Measurements from ENCODE around the gene MSRB3. TPM values are rescaled to one million over a fixed set of nuclear protein-coding genes. Genes with fewer than 3 reads are reported as not detected.

The MSRB3 gene
- total and polyA plus RNA-seq, 8 donors: 21.7 to 50.5 (median 28.1) TPM

DNA sequence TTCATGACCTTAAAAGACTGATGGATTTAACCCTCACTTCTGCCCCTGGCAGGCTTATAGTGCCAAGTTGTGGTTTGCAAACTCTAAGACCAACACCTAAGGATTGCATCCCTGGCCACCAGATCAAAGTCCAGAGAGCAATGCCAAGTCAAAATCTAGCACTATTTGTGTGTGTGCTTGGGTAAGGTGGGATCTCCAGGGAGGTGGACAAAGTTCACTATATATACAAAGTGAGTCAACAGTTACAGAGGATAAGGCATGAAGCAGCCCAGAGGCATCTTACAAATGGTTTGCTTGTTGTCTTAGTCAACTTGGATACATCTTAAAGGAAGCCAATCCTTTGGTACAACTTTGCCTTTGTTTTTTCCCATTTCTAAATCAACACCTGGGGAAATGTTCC is 137.3 kb downstream of the MSRB3 start:
- no peak overlapping the region for H3K4me3 ChIP-seq
- ATAC-seq (no peak), DNase-seq (no peak)
- H3K9me3 ChIP-seq: peaks cover 0 to 6% of the 10 kb centered on the region in 2 donors
- H3K4me1 ChIP-seq: peaks cover 0 to 5% of the 10 kb centered on the region in 2 donors
- no peaks in the 10 kb centered on the region for H3K27me3 ChIP-seq
- no peak for TF ChIP-seq CTCF (IDR thresholded peaks at IDR 0.05)
- intact Hi-C loops (cut with DNase I): no loop called here
- H3K27ac ChIP-seq: no peak overlapping the region
- peaks cover 0 to 11% of the 10 kb centered on the region in 2 donors for H3K36me3 ChIP-seq

GRCh38 chr12:65419284-65420072 is 141.0 kb downstream of the MSRB3 start:
- no peaks in the 10 kb centered on the region for H3K27me3 ChIP-seq
- H3K4me3 ChIP-seq: no peak overlapping the region
- H3K27ac ChIP-seq: no peak overlapping the region
- DNase-seq: peak in 1 of 4 donors; percentile 37
- no peak for ATAC-seq
- peaks cover 3 to 19% of the 10 kb centered on the region in 2 donors for H3K9me3 ChIP-seq
- H3K4me1 ChIP-seq: no peaks in the 10 kb centered on the region
- peaks cover 0 to 11% of the 10 kb centered on the region in 2 donors for H3K36me3 ChIP-seq
- TF ChIP-seq CTCF (IDR thresholded peaks at IDR 0.05): no peak
- intact Hi-C loops (cut with DNase I): no loop called here

DNA sequence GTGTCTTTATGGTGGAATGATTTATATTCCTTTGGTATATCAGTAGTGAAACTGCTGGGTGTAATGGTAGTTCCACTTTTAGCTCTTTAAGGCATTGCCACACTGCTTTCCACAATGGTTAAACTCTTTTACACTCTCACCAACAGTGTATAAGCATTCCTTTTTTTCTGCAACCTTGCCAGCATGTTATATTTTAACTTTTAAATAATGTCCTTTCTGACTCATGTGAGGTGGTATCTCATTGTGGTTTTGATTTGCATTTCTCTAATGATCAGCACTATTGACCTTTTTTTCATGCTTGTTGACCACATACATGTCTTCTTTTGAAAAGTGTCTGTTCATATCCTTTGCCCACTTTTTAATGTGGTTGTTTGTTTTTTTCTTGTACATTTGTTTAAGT is 142.5 kb downstream of the MSRB3 start:
- no peak for TF ChIP-seq CTCF (IDR thresholded peaks at IDR 0.05)
- Histone ChIP-seq H3K27me3 (no peaks in the 10 kb centered on the region), H3K27ac (no peak overlapping the region), H3K4me3 (no peak overlapping the region), H3K9me3 (peaks cover 3 to 25% of the 10 kb centered on the region in 2 donors), H3K4me1 (no peaks in the 10 kb centered on the region), H3K36me3 (peaks cover 0 to 11% of the 10 kb centered on the region in 2 donors)
- no peak for DNase-seq
- intact Hi-C loops (cut with DNase I): no loop called here
- ATAC-seq: no peak

DNA sequence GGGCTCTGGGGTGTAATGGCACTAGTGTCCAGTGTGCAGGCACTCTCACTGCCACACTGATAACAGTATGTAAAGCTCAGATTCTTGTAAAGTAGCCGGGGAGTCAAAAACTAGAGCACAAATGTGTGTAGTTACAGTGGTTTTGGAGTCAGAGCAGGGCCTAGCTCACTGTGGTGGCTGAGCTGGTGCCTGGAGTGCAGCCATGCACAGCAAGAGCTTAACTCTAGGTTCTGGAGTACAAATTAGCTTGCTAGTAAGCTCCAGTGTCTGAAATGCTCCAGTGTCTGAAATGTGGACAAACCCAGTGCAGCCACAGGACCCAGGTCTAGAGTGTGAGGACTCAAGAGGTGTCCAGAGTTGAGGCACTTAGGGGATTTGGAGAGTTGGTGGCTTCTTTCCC is 149.2 kb downstream of the MSRB3 start:
- intact Hi-C loops (cut with DNase I): no loop called here
- no peaks in the 10 kb centered on the region for H3K27me3 ChIP-seq
- H3K4me3 ChIP-seq: no peak overlapping the region
- DNase-seq: no peak
- no peaks in the 10 kb centered on the region for H3K36me3 ChIP-seq
- TF ChIP-seq CTCF (IDR thresholded peaks at IDR 0.05): no peak
- H3K9me3 ChIP-seq: peaks cover 0 to 17% of the 10 kb centered on the region in 2 donors
- no peak overlapping the region for H3K27ac ChIP-seq
- no peaks in the 10 kb centered on the region for H3K4me1 ChIP-seq
- no peak for ATAC-seq

GRCh38 chr12:65430006-65430405 is 151.5 kb downstream of the MSRB3 start:
- intact Hi-C loops (cut with DNase I): no loop called here
- no peak for DNase-seq

More at GRCh38 chr12:65430006-65430405, 151.5 kb downstream of the MSRB3 start:
- Histone ChIP-seq H3K4me1 (no peaks in the 10 kb centered on the region), H3K36me3 (no peaks in the 10 kb centered on the region), H3K27me3 (no peaks in the 10 kb centered on the region), H3K27ac (no peak overlapping the region), H3K4me3 (no peak overlapping the region), H3K9me3 (peaks cover 0 to 17% of the 10 kb centered on the region in 2 donors)
- ATAC-seq: no peak
- no peak for TF ChIP-seq CTCF (IDR thresholded peaks at IDR 0.05)
